SJCRH30 (cell line): ENCODE results near the gene CEACAM1. TPM values are rescaled to one million over a fixed set of nuclear protein-coding genes. Genes with fewer than 3 reads are reported as not detected.

Experiments used
- DNase-seq, 2 experiments: peaks; one replicate each; pipeline ENCODE4 v3.0.0-alpha.2; 2015 to 2020
- H3K27ac ChIP-seq: fragments of 250-450 bp; sonication (Bioruptor Pico); 2 replicates; pipeline ENCODE4 v1.5.1; 2020; ENCODE audit warnings: mild to moderate bottlenecking, moderate library complexity
- H3K27me3 ChIP-seq: fragments of 250-450 bp; sonication (Bioruptor Pico); 2 replicates; pipeline ENCODE4 v1.5.1; 2020; ENCODE audit warnings: mild to moderate bottlenecking, moderate library complexity
- H3K36me3 ChIP-seq: fragments of 250-450 bp; sonication (Bioruptor Pico); 2 replicates; pipeline ENCODE4 v1.5.1; 2020; ENCODE audit warnings: mild to moderate bottlenecking, moderate library complexity
- H3K4me1 ChIP-seq: fragments of 250-450 bp; sonication (Bioruptor Pico); 2 replicates; pipeline ENCODE4 v1.5.1; 2020; ENCODE audit warnings: mild to moderate bottlenecking, moderate library complexity
- H3K4me3 ChIP-seq: fragments of 250-450 bp; sonication (Bioruptor Pico); 2 replicates; pipeline ENCODE4 v1.5.1; 2020; ENCODE audit warnings: mild to moderate bottlenecking, moderate library complexity
- H3K9me3 ChIP-seq: fragments of 250-450 bp; sonication (Bioruptor Pico); replicated peaks from 2 replicates; pipeline ENCODE4 v1.5.1; 2020; ENCODE audit warnings: mild to moderate bottlenecking, moderate library complexity
- total RNA-seq: library from RNA; depleted of rRNA; stranded (reverse); fragments of >200 nt; shearing (Covaris generic); gene quantifications from 2 replicates; pipeline ENCODE4 v1.2.3, GENCODE V29; 2014

CEACAM1 gene
- total RNA-seq, 1 experiment from 2014 or later: not detected

DNA sequence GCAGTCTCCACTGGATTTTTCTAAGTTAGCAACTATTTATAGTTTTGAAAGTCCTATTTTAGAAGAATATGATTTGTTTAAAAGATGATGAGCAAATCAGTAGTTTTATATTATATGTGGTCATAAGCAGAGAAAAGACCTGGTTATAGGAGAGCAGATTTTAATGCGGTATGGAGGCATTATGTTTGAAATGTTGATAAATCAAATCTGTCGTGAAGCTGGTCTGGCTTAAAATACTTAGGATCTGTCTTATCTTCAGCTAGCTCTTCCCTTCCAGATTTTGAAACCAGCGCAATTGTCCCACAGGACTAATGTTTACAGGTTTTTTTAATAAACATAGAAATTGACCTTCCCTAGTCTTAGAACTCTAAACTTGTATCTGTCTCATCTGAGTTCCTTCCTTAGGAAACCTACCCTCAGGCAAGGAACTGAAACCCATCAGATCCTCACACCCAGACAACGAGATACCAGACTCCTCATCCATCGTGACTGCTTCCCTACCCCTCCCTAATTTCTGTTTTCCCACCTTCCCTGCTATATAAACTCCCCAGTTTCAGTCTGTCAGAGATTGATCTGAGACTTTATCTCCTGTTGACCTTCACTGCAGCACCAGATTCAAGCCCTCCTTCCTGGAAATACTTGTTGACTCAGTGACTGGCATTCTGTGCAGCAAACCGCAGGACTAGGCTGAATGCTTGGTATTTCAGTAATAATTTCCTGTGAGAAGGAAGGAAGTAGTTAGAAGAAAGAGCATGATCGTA is 47.8 kb downstream of the CEACAM1 start:
- H3K27me3 ChIP-seq: no peaks in the 10 kb centered on the region
- no peak overlapping the region for H3K4me3 ChIP-seq
- H3K36me3 ChIP-seq: no peaks in the 10 kb centered on the region
- no peaks in the 10 kb centered on the region for H3K4me1 ChIP-seq
- H3K9me3 ChIP-seq: no peaks in the 10 kb centered on the region
- DNase-seq: no peak
- H3K27ac ChIP-seq: no peak overlapping the region

DNA sequence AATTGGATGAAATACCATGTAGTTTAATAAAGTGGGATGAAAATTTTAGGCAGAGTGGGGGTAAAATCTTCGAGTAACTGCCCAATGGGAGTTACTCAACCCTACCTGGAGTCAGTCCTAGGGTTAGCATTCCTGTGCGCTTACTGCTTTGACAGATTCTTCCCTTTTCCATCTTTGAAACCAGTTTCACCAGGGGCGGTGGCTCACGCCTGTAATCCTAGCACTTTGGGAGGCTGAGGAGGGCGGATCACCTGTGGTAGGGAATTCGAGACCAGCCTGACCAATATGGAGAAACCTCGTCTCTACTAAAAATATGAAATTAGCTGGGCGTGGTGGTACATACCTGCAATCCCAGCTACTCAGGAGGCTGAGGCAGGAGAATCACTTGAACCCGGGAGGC is 48.5 kb downstream of the CEACAM1 start:
- no peaks in the 10 kb centered on the region for H3K36me3 ChIP-seq
- H3K9me3 ChIP-seq: no peaks in the 10 kb centered on the region
- no peaks in the 10 kb centered on the region for H3K27me3 ChIP-seq
- H3K27ac ChIP-seq: no peak overlapping the region
- no peak for DNase-seq
- no peak overlapping the region for H3K4me3 ChIP-seq
- H3K4me1 ChIP-seq: no peaks in the 10 kb centered on the region

DNA sequence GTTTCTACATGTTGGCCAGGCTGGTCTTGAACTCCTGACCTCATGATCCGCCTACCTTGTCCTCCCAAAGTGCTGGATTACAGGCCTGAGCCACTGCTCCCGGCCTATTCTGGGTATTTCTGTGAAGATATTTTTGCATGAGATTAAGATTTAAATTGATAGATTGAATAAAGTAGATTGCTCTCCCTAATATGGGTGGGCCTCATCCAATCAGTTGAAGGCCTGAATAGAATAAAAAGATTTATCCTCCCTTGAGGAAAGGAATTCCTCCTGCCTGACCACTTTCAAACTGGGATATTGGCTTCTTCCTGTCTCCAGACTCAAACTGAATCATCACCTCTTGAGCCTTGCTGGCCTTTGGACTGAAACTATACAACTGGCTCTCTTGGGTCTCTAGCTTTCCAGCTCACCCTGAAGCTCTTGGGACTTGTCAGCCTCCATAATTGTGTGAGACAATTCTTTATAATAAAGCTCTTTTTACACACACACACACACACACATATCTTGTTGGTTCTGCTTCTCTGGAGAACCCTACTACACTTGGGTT is 49.4 kb downstream of the CEACAM1 start:
- Histone ChIP-seq H3K4me1 (no peaks in the 10 kb centered on the region), H3K27ac (no peak overlapping the region), H3K9me3 (no peaks in the 10 kb centered on the region), H3K4me3 (no peak overlapping the region), H3K27me3 (no peaks in the 10 kb centered on the region), H3K36me3 (no peaks in the 10 kb centered on the region)
- DNase-seq: no peak

DNA sequence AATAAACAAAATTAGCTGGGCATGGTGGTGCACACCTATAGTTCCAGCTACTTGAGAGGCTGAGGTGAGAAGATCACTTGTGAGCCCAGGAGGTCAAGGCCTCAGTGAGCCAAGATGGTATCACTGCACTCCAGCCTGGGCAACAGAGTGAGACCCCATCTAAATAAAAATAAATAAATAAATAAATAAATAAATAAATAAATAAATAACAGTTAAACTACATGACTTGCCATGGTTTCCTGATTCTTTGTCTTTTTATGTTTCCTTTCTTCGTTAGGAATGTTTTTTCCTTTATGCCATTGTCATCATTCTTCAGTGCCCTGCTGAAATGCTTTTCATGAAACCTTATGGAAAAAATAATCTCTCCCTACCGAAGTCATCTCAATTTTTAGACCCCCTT is 50.3 kb downstream of the CEACAM1 start:
- DNase-seq: no peak
- H3K27me3 ChIP-seq: no peaks in the 10 kb centered on the region
- no peaks in the 10 kb centered on the region for H3K4me1 ChIP-seq
- no peaks in the 10 kb centered on the region for H3K36me3 ChIP-seq
- H3K9me3 ChIP-seq: no peaks in the 10 kb centered on the region
- H3K27ac ChIP-seq: no peak overlapping the region
- H3K4me3 ChIP-seq: no peak overlapping the region

DNA sequence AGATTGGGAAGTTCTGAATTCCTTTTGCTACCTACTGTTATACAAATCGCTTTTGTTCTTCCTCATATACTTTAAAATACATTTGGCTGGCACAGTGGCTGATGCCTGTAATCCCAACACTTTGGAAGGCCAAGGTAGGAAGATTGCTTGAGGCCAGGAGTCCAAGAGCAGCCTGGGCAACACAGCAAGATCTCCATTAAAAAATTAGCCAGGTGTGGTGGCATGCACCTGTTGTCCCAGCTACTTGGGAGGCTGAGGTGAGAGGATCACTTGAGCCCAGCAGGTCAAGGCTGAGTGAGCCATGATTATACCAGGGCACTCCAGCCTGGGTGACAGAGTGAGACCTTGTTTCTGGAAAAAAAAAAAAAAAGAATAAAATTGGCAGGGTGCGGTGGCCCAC is 51.2 kb downstream of the CEACAM1 start:
- Histone ChIP-seq H3K27me3 (no peaks in the 10 kb centered on the region), H3K4me1 (no peaks in the 10 kb centered on the region), H3K27ac (no peak overlapping the region), H3K36me3 (no peaks in the 10 kb centered on the region), H3K4me3 (no peak overlapping the region), H3K9me3 (no peaks in the 10 kb centered on the region)
- DNase-seq: no peak

DNA sequence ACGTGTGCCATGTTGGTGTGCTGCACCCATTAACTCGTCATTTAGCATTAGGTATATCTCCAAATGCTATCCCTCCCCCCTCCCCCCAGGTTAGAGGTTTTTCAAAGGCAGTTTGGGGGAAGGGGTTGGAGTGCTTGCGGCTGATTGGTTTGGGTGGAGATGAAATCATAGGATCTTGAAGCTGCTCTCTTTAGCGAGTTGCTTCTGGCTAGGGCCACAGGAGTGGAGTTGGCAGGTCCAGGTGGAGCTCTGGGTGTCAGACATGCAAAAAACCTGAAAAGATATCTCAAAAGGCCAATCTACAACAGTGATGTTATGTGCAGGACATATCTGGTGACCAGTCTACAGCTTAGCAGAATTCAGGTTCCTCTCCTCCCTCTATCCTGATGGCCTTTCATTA is 52.9 kb downstream of the CEACAM1 start:
- Histone ChIP-seq H3K27ac (no peak overlapping the region), H3K9me3 (no peaks in the 10 kb centered on the region), H3K4me1 (no peaks in the 10 kb centered on the region), H3K36me3 (no peaks in the 10 kb centered on the region), H3K27me3 (peaks cover 4% of the 10 kb centered on the region; the same call in 1 of the 2 replicates), H3K4me3 (no peak overlapping the region)
- no peak for DNase-seq

DNA sequence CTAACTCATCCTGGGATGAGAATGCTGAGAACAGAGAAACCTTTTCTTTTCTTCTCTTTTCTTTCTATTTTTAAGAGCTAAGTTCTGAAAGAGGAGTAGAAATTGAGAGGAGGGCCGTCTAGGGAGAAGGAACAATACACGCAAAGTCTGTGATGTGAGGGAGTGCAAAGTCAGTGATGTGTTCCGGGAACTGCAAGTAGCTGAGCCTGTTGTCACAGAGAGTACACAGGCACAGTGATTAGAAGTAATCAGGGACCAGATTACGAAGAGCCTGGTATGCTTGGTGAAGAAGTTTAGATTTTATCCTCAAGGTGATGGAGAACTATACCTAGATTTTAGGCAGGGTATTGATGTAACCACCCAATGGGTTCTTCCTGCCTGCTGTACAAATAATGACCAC is 53.5 kb downstream of the CEACAM1 start:
- Histone ChIP-seq H3K36me3 (no peaks in the 10 kb centered on the region), H3K4me1 (peaks cover 3% of the 10 kb centered on the region; the same call in 1 of the 2 replicates), H3K27ac (no peak overlapping the region), H3K4me3 (no peak overlapping the region), H3K27me3 (peaks cover 4% of the 10 kb centered on the region; the same call in 1 of the 2 replicates), H3K9me3 (no peaks in the 10 kb centered on the region)
- DNase-seq: no peak

DNA sequence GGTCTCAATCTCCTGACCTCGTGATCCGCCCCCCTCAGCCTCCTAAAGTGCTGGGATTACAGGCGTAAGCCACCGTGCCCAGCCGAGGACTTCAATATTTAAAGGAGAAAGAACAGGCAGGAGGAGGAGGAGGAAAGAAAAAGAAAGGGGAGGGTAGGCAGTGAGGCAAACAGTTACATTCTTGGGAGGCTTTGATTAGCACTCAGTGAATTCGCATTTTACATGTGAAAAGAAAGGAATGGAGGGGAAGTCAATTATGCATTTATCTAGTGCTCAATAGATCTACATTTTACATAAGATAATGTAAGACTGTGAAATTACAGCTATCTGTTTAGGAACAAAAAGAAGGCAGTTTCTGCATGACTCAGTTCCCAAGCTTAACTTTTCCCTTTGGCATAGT is 54.6 kb downstream of the CEACAM1 start:
- H3K4me3 ChIP-seq: no peak overlapping the region
- no peak for DNase-seq
- H3K36me3 ChIP-seq: no peaks in the 10 kb centered on the region
- no peaks in the 10 kb centered on the region for H3K9me3 ChIP-seq
- H3K4me1 ChIP-seq: peaks cover 7% of the 10 kb centered on the region; the same call in 1 of the 2 replicates
- peaks cover 4% of the 10 kb centered on the region; the same call in 1 of the 2 replicates for H3K27me3 ChIP-seq
- no peak overlapping the region for H3K27ac ChIP-seq

DNA sequence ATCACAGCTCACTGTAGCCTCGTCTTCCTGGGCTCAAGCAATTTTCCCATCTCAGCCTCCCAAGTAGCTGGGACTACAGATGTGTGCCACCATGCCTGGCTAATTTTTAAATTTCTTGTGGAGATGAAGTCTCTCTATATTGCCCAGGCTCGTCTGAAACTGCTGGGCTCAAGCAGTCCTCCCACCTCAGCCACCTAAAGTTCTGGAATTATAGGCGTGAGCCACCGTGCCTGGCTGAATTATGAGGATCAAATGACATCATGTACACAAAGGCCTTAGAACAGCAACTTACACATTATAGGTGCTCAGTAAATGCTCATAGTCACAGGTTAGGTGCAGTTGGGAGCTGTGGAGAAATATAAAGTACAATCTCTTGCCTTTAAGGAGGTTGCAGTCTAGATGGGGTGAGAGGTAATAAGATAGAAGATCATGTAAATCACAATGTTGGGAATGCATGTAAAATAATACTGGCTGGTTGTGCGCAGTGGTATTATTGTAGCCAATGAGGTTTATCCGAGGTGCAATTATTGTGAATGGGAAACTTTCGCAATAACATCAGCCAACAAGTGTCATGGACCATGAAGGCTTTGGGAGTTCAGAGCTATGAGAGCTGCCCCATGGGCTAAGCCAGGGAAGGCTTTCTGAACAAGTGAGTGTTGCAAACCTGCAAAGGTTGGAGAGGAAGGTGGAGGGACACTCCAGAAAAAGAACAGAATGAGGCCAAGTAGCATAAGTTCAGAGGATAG is 55.7 kb downstream of the CEACAM1 start:
- H3K36me3 ChIP-seq: no peaks in the 10 kb centered on the region
- peaks cover 13% of the 10 kb centered on the region; the same call in 1 of the 2 replicates for H3K4me1 ChIP-seq
- H3K9me3 ChIP-seq: no peaks in the 10 kb centered on the region
- no peak for DNase-seq
- no peak overlapping the region for H3K4me3 ChIP-seq
- H3K27me3 ChIP-seq: peaks cover 4% of the 10 kb centered on the region; the same call in 1 of the 2 replicates
- H3K27ac ChIP-seq: no peak overlapping the region

DNA sequence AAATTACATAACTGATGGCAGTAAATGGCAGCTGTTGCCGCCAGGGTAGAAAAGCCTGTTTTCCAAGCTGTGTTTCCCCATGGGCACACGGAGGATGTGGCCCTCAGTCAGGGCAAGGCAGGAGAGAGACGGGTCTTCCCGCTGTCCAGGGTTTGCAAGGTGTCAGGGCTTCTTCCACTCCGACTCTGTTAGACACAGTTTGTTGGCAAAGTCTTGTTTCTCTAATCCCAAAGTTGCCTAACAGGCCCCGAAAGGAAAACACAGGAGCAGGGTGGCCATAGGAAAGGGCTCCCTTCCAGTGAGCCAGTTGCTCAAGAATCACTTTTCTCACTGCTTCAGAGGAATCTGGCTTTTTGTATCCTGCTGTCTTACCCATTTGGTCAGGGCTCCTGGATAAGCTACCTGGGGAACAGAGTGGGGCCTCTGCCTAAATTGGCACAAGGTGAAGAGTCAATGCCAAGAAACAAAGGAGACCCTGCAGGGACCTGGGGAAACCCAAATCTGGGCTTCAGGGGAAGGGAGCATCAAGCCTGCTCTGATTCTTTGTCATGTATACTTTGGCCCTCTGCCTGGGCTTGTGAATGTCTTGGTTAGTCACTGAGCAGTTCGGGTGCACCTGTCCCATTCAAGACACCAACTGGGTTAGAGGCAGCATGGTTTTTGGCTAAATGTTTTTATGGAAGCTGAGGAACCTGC is 56.6 kb downstream of the CEACAM1 start:
- H3K27me3 ChIP-seq: peaks cover 4% of the 10 kb centered on the region; the same call in 1 of the 2 replicates
- H3K36me3 ChIP-seq: no peaks in the 10 kb centered on the region
- peak; percentile 14 to 25 for DNase-seq
- H3K9me3 ChIP-seq: no peaks in the 10 kb centered on the region
- no peak overlapping the region for H3K27ac ChIP-seq
- H3K4me1 ChIP-seq: peaks cover 13% of the 10 kb centered on the region; the same call in 1 of the 2 replicates
- no peak overlapping the region for H3K4me3 ChIP-seq

DNA sequence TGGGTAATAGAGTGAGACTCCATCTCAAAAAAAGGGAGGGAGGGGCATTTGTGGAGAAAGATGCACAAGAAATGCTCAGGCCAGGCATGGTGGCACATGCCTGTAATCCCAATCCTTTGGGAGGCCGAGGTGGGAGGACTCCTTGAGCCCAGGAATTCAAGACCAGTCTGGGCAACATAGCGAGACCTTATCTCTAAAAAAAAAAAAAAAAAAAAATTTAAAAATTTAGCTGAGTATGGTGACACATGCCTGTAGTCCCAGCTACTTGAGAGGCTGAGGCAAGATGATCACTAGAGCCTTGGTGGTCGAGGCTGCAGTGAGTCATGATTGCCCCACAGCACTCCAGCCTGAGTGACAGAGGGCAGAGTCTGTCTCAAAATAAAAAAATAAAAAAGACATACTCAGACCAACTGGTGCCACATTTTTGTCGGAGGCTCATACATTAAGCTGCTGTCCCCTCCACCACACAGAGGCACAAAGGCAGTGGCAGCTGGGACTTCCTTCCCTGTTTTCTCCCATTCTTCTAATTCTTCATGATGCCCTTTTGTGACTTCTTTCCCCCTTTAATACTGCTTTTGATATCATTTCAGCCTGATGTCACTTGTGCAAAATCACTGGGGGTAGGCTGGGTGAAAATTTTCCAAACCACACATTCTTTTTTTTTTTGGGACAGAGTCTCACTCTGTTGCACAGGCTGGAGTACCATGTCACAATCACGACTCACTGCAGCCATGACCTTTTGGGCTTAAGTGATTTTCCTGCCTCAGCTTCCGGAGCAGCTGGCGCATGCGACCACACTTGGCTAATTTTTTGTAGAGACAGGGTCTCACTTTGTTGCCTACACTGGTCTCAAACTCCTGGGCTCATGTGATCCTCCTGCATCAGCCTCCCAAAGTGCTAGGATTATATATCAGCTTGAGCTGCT is 58.7 kb downstream of the CEACAM1 start:
- Histone ChIP-seq H3K4me1 (peaks cover 13% of the 10 kb centered on the region; the same call in 1 of the 2 replicates), H3K27me3 (peaks cover 4% of the 10 kb centered on the region; the same call in 1 of the 2 replicates), H3K9me3 (no peaks in the 10 kb centered on the region), H3K36me3 (no peaks in the 10 kb centered on the region), H3K27ac (no peak overlapping the region), H3K4me3 (no peak overlapping the region)
- peak in 1 of 2 experiments; percentile 27 for DNase-seq

DNA sequence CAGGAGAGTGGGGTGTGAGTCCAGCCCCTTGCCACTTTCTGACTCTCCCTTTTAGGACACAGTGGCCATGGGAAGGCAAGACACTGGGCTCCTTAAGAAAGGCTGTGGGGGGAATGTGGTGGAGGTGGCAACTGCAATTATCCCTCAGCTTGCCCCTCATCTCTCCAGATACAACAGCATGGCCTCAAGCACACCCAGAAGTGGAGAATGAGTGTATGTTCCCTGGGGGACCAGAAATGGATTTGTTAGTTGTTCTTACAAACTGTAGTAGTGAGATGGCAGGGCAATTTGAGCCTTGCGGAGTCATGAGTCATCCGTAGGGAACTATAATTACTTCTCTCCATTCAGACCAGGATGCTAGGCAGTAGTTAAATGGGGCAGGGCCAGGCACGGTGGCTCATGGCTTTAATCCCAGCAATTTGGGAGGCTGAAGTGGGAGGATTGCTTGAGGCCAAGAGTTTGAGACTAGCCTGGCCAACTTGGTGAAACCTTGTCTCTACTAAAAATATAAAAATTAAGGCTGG is 59.9 kb downstream of the CEACAM1 start:
- no peaks in the 10 kb centered on the region for H3K36me3 ChIP-seq
- no peak overlapping the region for H3K4me3 ChIP-seq
- H3K4me1 ChIP-seq: peaks cover 13% of the 10 kb centered on the region; the same call in 1 of the 2 replicates
- DNase-seq: peak; percentile 10 to 45
- no peaks in the 10 kb centered on the region for H3K9me3 ChIP-seq
- no peak overlapping the region for H3K27ac ChIP-seq
- peaks cover 4% of the 10 kb centered on the region; the same call in 1 of the 2 replicates for H3K27me3 ChIP-seq

DNA sequence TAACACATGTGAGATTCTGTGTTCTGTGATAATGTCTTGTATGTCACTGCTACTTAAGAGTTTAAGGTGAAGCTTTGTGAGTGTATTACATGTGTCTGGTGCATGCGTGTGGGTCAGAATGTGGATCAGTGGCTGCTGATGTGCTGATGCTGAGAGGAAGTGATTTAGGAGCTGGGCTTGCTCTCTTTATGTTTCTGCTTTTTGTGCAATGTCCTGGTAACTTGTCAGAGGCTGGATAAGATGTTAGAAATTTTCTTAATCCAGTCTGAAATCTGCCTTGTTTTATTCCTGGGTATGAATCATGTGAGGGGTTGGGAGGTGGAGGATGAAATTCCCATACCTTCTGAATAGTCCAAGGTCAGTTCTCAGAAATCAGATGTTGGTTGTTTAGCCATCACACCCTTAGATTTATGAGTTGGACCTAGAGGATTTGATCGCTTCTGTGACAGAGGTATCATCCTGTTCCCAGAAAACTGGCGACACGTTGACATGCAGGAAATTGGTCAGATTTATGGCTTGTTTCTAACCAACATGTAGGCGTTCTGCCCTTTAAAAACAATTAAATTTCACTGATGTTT is 61.0 kb downstream of the CEACAM1 start:
- Histone ChIP-seq H3K9me3 (no peaks in the 10 kb centered on the region), H3K36me3 (no peaks in the 10 kb centered on the region), H3K27ac (no peak overlapping the region), H3K27me3 (peaks cover 6% of the 10 kb centered on the region), H3K4me3 (no peak overlapping the region), H3K4me1 (peaks cover 13% of the 10 kb centered on the region; the same call in 1 of the 2 replicates)
- no peak for DNase-seq
